GM13976 (cell line): Measurements from ENCODE around the gene RAD51C.
"Not testable (repeated sequence)": the region's sequence is repeated elsewhere in the genome, so short reads cannot be mapped to it uniquely, and the experiment has no call there.

ENCODE experiments used
- DNase-seq: peaks from one replicate; pipeline ENCODE4 v3.0.0; 2012; ENCODE audit warnings: low spot score
- in situ Hi-C: fragments of 300-500 bp; cut with MboI; formaldehyde crosslinking; loops from one replicate; pipeline ENCODE4 v1.12.0; 2022; ENCODE audit warnings: low sequenced_read_pairs, mixed read lengths, inconsistent platforms; ENCODE audit not compliant: unreplicated experiment
- TF ChIP-seq, protein P1 (sequence below): IDR thresholded peaks from 2 replicates; pipeline ENCODE4 v1.5.1; 2012; ENCODE audit warnings: borderline replicate concordance, mild to moderate bottlenecking; ENCODE audit not compliant: insufficient read depth; ENCODE audit errors: extremely low read depth, missing control alignments, control extremely low read depth

The RAD51C gene

DNA sequence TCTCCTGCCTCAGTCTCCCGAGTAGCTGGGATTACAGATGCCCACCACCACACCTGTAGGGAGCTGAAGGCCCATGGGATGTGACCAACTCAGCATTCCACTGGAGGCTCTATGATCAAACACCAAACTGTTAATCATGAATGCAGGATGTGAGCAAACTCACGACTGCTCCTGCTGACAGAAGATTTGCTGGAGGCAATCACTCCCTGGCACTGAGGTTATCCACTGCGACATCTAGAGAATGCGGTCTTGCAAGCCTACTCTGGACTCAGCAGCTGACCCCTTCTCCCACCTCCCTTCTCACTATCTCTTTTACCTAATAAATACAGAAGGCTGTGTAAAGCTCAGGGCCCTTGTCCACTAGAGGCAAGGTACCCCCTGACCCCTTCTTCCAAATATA lies 5.4 kb upstream of the RAD51C start:
- DNase-seq, result no peak
- TF ChIP-seq, protein P1, sequence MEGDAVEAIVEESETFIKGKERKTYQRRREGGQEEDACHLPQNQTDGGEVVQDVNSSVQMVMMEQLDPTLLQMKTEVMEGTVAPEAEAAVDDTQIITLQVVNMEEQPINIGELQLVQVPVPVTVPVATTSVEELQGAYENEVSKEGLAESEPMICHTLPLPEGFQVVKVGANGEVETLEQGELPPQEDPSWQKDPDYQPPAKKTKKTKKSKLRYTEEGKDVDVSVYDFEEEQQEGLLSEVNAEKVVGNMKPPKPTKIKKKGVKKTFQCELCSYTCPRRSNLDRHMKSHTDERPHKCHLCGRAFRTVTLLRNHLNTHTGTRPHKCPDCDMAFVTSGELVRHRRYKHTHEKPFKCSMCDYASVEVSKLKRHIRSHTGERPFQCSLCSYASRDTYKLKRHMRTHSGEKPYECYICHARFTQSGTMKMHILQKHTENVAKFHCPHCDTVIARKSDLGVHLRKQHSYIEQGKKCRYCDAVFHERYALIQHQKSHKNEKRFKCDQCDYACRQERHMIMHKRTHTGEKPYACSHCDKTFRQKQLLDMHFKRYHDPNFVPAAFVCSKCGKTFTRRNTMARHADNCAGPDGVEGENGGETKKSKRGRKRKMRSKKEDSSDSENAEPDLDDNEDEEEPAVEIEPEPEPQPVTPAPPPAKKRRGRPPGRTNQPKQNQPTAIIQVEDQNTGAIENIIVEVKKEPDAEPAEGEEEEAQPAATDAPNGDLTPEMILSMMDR, result no peak
- in situ Hi-C loops, result no loop called here

DNA sequence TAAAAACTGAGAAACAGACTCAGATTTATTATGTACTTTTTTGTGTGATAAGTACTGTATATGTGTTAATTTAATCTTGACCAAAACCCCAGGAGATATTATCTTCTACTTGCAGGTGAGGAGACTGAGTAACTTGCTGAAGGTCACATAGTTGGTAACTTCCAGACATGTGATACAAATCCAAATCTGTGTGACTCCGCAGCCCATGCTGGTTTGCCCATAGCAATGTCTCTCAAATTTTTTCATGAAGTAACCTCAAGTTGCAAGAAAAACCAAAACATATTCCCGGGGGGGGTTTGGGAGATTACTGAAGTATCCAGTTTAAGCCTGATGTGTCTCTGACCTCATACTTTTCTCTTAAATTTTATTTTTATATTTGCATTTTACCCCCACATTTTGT lies 3.9 kb upstream of the RAD51C start:
- TF ChIP-seq, protein P1, result no peak
- no peak for DNase-seq
- in situ Hi-C loops, result no loop called here

DNA sequence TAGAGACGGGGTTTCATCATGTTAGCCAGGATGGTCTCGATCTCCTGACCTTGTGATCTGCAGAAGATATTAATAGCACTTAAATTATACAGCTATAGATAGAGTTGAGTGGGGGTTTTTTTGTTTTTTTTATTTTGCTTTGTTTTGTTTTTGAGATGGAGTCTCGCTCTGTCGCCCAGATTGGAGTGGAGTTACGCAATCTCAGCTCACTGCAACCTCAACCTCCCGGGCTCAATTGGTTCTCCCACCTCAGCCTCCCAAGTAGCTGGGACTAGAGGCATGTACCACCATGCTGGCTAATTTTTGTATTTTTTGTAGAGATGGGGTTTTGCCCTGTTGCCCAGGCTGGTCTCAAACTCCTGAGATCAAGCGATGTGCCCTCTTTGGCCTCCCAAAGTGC lies 2.4 kb upstream of the RAD51C start:
- in situ Hi-C loops, DNase-seq: not testable (repeated sequence)

DNA sequence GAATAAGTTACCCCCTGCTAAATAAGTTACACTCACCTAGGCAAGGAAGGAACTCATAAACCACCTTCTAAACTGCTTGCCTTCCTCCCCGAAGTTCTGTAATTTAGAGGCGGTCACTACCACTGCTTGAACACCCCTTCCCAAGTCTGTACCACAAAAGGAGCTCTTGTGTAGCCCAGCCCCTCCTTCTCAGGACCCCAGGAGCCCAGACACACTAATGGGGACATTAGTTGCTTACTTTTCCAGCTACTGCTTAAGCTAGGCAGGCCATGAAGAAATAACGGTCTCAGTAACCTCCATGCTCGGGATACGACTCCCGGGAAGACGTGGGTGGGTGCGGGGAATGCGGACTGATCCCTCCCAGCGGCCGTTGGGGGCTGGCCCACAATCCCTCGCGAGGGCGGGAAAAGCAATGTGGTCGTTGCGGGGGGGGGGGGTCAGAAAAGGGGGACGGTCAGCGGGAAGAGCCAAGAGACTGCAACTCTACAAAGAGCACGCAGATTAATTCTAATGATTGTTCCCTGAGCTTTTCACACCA lies 632 bp upstream of the RAD51C start, which contains the start of gene TEX14:
TEX14 (minus strand) TSS at position 345 of the 538 bp plus-strand sequence. CDS start 40,044 bp downstream, outside the sequence.
- in situ Hi-C loops, result no loop called here
- no peak for DNase-seq
- TF ChIP-seq, protein P1, result no peak

DNA sequence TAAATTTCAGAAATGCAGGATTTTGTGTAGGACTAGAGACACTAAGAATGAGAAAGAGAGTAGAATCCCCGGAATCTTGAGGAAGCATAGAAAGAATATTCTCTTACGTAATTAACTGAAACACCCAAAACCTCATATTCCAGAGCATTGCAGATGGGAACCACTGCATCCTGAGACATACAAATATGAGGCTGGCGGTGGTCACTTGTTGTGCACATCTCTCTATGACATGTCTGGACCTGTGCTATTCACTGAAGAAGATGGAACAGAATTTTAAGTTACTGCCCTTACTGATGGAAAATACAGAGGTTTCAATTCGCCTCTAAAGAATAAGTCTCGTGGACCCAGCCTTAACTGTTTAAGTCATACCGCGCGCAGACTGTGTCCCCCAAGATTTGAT lies 806 bp downstream of the RAD51C start:
- DNase-seq, result no peak
- in situ Hi-C loops, result no loop called here
- TF ChIP-seq, protein P1, result no peak

DNA sequence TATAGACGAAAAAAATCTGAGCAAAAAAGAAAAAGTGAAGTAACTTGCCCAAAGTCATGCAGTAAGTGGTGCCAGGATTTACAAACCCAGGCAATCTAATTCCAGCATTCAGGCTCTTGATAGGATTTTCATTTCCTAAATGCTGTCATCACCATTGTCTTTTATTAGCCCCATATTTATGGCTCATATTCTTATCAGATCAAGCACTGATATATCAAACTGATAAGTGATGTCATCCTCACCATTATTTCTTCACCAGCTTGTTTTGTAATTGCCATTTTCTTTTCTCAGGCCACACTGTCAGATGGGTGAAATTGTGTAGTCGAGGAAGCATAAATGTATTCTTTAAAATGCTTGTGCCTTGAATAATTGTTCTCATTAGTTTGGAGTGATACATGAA lies 1.3 kb downstream of the RAD51C start:
- no peak for DNase-seq
- TF ChIP-seq, protein P1, result no peak
- in situ Hi-C loops, result no loop called here

DNA sequence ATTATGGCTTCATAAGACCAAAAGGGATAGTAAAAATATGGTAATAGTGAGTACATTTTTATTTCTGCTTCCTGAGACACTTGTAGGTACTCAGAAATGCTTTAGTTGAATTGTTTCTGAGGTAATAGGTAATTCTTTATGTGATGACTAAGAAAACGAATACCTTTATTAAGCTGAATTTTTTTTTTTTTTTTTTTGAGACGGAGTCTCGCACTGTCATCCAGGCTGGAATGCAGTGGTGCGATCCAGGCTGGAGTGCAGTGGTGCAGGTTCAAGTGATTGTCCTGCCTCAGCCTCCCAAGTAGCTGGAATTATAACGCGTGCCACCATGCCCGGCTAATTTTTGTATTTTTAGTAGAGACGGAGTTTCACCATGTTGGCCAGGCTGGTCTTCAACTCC lies 1.9 kb downstream of the RAD51C start:
- no peak for DNase-seq
- TF ChIP-seq, protein P1, result no peak
- in situ Hi-C loops, result no loop called here
